T1000 (cell line): ENCODE measurements around the gene ALDH1B1.
"Not testable (repeated sequence)": the region's sequence is repeated elsewhere in the genome, so short reads cannot be mapped to it uniquely, and the experiment has no call there.

Experiments
- DNase-seq: peaks from one replicate; lab custom pipeline; 2025; ENCODE audit warnings: mixed read lengths; lab: John Stamatoyannopoulos, UW

ALDH1B1 gene

DNA sequence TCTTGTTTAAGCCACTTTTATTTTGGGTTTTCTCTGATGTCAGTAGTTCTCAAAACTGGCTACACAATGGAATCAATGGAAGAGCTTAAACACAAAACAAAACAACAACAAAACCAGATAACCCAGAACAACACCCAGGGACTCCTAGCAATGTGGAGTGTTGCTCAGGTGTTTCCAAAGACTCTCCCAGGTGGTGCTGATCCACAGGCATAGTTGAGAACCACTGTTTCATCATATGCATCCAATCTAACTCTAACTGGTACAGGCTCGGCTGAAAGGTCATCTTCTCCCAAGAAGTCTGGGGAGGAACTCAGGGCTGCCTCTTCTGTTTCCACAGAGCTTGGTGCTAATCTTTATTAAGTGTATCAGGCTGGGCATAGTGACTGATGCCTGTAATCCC is 5.4 kb upstream of the ALDH1B1 start:
- no peak for DNase-seq

DNA sequence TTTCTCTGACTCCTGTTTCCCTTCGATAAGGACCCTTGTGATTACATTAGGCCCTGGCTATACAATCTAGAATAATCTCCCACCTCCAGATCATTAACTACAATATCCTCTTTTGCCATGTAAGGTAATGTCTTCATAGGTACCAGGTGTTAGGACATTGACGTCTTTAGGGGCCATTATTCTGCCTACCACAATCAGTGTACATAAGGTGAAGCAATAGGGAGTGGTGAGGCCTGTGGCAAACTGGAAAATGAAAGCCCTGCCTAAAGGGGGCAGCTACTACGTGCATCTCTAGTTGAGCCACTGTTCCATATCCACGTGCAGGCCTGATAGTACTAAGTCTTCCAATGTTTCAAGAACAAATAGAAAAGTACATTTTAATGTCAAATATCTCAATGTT is 4.8 kb upstream of the ALDH1B1 start:
- DNase-seq = no peak

DNA sequence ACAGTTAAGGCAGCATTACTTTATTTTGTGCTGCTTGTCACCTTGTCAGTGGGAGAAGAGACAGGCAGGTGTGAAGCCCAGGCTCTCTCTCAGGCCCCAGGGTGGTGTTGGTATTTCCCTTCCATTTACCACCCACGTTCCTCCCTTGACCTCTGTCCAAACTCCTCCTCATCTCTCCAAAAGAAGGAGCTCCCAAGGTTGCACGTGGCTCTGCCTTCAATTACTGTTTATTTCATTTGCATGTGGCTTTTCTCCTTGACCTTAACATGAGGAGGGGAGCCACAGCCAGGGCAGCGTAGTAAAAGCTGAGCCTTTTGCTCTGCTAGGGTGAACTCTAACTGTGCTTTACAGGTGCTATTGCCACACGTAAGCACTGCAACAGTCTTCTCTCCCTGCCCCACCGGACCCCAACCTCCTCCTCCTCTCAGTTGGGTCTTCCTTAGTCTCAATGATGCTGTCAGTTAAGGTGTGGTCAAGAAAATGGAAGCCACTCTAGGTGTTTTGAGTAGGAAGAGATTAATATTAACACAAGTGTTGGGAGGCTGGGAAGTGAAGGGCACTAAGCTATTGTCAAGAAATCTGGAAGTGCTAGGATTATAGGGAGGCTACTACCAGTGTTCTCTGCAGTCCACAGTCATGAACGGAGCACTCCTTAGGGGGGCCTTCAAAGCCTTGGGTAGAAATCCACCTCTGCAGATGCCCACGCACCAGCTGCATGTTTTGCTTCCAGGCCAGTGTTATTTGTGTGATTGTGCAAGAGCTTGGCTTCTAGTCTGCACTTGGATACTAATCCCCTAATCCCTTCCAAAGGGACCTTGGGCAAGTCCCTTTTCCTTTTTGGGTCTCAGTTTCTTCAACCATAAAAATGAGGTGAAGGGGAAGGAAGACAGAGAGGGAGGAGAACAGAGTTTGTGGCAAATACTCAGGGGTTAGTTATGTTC is 3.9 kb upstream of the ALDH1B1 start:
- no peak for DNase-seq

DNA sequence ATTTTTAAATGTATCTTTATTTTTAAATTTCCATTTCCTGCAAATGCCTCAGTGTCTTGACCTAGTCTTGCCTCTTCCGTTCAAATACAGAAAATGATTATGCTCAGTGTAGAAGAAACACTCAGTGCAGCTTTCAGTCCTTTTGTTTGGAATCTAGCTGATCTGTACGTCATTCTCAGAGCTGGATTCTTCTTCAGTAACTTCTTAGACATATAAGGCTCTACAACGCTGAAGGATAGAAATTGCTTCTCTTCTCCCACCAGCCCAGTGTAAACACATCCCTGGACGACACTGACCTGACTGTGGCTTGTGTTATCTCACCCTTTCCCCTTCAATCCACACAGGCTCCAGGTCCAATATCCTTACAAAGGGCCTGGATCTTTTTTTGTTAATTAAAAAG is 3.2 kb upstream of the ALDH1B1 start:
- no peak for DNase-seq

DNA sequence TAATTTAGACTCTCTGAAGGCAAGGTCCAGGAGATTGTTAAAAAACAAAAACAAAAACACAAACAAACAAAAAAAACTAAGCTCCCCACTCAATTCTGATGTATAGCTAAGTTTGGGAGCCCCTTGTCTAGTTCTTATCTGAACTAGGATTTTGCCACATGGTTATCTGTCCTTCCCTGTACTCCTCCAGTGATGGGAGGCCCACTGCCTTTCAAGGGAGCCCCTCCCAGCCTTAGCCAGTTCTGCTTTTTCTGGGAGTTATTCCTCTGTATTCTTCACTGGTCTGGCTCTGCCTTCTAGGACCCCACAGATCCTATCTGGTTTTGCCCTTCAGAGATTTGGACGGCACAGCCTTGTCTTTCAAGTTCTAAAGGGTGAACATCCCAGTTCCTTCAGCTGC is 2.1 kb upstream of the ALDH1B1 start:
- no peak for DNase-seq

DNA sequence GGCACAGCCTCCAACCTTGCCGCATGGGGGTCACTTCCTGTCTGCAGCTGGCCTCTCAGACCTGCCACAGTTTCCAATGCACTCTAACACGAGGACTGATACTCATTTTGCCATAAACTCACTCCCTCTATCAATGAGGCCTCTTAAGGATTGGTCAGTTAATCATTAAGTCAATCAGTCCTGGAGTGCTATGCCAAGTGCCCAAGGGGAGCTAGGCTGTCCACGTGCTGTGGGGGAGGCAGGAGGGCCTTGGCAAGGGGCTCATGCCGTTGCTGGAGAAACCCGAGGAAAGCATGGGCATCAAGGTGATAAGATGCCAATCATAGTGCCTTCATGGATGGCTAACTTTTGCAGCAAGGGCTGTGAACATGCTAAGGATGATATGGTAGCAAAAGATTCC is 1.7 kb upstream of the ALDH1B1 start:
- no peak for DNase-seq

DNA sequence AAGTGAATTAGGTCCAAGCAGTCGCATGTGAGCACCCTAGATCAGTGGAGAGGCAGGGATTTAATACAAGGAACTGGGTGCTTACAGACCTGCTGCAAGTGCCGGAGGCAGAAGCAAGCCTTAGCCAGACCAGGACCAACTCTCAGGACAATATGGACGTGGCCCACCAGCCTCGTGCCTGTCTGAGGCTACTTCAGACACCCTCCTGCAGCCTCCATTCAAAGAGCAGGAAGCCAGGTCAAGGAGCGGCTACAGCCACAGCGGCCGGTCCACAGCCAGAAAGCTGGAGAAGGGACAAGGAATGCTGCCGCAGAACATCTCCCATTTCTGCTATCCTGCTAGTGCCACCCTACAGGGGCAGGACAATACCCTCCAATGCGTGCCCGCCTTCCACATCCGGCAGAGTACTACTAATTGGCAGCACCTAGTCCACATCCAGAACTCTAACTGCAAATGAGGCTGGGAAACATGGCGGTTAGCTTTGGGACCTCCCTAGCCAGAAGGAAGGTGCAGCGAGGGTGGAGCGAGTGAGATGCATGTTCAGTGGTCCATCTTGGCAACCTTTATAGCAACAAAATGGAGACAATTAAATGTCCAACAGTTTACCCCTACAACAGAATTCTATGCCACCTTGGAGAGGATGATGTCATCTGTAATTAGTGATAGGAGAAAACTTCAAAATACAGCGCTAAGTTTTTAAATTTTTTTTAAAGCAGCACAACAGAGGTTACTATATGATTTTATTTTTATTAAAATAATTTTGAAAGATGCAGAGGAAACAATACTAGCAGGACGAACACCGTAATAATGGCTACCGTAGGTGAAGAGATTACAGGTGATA is 1.0 kb upstream of the ALDH1B1 start:
- no peak for DNase-seq

DNA sequence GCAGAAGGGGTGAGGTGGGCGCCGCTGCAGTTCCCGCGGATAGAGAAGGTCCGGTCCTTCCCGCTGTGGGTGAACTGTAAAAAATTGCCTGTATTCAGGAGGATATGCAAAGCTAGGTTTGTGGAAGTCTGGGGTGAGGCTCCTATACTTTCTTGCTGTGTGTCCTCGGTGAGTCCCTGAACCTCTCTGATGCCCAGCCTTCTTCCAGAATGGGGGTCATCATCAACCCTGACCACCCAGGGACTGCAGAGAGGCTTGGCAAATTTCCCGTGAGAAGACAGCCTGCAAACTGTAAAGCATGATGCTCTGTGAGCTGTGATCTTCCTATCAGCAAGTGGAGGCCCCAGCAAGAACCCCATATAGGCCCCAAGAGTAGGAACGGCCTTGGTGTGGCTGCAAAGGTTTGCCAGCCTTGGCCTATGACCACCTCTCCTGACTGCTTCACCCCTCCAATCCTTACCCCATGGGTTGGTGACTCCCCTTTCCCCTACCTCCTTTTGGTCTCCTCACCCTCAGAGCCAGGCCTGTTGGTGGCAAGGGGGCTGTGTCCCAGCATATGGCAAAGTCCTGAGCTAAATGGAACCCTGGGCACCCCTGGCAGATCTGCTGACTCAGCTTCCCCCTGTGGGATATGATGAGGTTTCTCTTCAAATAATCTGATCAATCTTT is 760 bp downstream of the ALDH1B1 start:
- no peak for DNase-seq

DNA sequence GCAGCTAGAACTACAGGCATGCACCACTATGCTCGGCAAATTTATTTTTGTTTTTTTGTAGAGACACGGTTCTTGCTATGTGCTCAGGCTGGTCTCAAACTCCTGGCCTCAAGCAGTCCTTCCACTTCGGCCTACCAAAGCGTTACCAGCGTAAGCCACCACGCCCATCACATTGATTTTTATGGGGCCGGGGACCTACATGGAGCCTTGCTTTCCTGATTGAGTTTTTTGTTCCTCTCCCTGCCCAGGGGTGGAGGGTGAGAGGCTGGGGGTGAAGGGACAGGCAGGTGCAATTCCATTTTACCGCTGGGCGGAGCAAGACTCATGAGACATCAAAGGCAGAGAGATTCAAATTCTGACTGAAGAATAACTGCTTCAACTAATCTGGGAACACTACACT is 1.9 kb downstream of the ALDH1B1 start:
- DNase-seq = no peak

DNA sequence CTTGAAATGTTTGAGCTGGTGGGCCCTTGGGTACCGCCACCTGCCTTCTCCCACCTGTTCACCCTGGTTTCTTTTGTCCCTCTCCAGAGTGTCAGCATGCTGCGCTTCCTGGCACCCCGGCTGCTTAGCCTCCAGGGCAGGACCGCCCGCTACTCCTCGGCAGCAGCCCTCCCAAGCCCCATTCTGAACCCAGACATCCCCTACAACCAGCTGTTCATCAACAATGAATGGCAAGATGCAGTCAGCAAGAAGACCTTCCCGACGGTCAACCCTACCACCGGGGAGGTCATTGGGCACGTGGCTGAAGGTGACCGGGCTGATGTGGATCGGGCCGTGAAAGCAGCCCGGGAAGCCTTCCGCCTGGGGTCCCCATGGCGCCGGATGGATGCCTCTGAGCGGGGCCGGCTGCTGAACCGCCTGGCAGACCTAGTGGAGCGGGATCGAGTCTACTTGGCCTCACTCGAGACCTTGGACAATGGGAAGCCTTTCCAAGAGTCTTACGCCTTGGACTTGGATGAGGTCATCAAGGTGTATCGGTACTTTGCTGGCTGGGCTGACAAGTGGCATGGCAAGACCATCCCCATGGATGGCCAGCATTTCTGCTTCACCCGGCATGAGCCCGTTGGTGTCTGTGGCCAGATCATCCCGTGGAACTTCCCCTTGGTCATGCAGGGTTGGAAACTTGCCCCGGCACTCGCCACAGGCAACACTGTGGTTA is 3.3 kb downstream of the ALDH1B1 start:
- no peak for DNase-seq

DNA sequence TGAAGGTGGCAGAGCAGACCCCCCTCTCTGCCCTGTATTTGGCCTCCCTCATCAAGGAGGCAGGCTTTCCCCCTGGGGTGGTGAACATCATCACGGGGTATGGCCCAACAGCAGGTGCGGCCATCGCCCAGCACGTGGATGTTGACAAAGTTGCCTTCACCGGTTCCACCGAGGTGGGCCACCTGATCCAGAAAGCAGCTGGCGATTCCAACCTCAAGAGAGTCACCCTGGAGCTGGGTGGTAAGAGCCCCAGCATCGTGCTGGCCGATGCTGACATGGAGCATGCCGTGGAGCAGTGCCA is 3.8 kb downstream of the ALDH1B1 start:
- DNase-seq = no peak

DNA sequence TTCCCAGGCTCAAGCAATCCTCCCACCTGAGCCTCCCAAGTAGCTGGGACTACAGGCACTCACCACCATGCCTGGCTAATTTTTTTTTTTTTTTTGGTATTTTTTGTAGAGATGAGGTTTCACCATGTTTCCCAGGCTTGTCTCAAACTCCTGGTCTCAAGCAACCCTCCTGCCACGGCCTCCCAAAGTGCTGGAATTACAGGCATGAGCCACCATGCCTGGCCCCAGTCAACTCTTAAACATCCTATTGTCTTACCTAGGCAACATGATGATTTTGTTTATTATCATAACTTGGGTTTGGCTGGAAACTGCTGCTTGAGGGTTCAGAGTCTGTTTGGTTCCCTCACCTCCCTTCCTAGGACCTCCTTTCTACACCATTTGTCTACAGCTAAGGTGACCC is 6.7 kb downstream of the ALDH1B1 start:
- not testable (repeated sequence) for DNase-seq

DNA sequence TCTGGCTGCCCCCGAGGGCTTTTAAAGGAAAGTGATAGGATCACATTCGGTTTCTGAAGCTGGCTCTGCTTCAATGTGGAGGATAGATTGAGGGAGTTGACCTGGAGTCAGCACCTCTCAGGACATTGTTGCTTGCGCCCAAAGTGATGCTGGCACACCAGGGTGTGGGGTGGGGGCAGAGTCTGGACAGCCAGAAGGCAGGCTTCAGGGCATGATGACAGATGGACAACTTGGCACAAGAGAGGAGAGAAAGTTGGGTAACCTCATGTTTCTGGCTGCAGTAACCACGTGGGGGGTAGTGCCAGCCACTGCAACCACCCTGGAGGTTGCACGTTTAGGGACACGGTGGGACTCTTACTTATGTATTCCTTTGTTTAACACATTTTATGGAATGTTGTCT is 9.5 kb downstream of the ALDH1B1 start:
- no peak for DNase-seq

DNA sequence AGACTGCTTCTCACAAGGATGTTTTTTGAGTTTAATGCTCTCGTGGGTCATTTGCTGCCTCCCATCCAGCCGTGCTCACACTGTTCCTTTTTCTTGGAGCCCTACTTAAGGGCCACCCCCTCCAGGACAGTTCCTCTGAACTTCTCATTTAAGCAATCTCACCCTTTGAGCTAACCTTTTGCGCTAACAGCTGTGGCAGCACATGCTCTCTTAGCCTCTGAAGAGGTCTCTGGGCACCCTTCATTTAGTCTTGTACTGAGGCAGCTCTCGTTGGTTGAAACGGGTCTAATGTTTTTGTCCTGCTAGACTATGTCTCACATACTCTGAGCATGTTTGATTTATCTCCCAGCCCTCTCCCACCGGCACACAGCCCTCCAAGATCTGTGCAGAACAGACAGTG is 11.8 kb downstream of the ALDH1B1 start:
- no peak for DNase-seq

DNA sequence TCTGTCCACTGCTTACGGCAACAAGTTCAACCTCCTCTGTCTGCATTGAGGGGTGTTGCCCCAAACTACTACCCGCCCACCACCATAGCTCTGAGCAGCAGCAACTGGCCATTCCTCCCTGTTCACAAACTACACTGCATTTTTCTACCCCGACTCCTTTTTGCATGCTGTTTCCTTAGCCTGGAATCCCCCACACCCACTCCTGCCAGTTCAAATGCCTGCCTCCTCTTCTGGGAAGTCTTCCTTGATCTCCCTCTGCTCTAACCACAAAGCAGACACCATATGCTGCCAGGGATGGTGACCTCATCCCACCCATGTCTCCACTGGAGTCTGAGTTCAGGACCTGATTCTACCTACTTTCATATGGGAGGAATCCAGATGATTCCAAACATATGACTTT is 13.3 kb downstream of the ALDH1B1 start:
- DNase-seq = no peak

DNA sequence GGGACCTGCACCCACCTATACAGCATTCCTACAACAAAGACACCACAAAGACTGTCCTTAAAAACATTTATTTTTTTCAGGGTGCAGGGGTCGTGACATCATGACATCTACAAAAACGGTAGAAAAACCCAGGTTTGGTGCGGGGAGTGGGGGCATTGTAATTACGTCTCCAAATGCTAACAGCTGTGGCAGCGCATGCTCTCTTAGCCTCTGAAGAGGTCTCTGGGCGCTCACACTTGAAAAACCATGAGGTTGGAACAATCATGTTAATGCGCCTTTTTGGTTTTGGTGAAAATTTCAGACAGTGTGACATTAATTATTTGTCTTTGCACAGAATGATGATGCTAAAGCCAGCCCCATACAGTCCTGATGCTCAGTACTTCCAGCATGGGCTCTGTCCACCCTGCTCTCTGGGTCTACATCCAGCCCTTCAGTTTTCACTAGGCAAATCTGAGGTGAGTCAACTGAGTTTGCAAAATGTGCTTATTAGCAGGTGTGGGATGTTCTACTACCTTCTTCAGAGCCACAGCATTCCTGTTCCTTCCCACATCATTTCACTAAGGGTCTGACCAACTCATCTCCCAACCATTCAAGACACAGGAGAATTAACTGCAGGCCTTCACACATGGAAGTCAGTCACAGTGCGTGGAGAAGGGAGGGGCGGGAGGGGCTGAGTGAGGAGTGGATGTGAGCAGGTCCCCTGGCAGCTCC is 14.1 kb downstream of the ALDH1B1 start:
- DNase-seq = no peak

DNA sequence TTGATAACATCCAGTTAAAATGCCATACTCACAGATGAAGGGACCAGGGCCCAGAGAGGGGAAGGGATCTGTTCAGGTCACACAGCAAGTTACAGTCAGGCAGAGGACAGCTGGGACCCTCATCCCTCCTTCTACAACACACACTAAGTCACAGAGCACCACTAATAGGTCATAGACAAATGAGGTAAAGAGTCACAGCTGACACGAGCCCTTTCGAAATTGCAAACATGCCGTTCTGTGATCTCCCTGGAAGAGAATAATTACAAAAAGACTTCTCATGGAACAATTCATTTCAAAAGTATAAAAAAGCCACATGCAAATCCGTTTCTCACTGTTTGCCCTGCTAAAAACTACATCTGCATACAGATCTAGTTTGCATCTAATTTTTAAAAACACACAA is 16.2 kb downstream of the ALDH1B1 start:
- DNase-seq = no peak

DNA sequence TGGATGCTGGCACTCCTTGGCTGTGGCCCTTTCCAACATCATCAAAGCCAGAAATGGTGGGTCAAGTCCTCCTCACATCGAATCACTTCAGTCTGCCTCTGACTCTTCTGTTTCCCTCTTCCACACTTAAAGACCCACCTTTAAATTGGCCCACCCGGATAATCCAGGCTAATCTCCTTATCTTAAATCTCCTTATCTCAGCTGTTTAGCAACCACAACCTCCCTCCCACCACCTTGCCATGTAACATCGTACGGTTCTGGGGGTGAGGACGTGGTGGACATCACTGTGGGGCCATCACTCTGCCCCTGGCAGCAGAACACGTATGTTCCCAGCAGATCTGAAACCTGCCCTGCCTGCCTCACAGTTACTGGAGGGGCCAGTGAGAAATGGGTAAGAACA is 20.2 kb downstream of the ALDH1B1 start:
- no peak for DNase-seq

DNA sequence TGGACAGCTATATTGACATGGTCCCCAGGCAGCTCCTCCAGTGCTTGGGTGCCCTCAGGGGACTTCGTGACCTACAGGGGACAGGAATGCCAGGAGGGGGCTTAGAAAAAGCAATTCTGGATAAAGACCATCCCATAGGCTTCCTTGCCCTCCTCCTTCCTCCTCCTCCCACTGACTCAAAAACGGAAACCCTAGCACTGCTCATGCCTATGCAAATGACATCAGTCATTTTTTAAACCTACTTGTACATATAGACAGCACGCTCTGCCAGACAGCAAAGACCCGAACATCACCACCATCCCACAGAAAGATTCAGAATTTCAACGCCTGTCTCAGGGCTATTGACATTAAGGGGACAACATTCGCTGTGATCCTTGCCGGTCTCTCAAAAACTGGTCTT is 20.8 kb downstream of the ALDH1B1 start:
- no peak for DNase-seq

DNA sequence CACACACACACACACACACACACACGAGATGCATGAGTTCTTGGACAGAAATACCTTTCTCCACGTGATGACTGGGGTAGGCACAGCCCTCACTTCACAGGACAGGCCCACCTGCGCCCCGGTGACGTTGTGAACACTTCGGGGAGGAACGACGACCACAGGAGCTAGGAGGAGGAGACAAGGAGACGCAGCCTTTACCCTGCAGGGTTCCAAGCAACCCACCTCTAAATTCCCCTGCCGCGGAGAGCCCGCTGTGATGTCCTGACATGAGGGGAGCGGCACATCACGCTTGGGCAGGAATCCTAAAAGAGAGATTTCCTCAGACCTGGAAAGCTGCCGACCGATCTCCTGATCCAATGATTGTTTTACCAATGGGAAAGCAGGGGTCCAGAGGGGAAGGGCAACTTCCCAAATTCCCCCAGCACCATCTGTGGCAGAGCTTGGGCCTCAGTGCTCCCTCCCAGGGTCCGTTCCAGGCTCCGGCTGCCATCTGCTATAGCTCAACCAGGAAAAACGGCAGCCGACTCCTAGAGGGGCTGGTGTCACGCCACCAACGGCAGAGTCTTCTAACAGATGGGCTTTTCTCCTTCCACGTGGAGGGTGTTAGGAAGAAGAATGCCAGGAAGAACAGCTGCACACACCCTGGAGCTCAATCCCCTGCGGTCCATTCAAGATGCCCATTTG is 21.7 kb downstream of the ALDH1B1 start:
- DNase-seq = no peak

DNA sequence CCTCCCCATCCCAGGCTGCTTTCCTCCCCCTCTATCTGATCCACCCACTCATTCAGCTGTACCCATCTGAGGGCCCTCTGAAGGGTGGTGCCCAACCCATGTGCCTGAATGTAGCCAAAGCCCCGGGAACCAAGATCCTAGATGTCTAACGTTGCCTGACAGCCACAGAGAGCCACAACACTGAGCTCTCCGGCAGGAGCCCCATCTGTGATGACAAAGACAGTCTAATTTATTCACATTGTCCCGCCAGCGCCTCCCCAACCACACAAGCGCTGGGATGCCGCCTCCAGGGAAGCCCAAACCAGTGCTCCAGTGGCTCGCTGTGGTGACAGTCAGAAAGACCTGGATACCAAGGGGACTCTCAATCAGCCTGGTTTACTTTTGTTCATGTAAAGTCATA is 23.4 kb downstream of the ALDH1B1 start:
- DNase-seq = no peak
